Tibial nerve (tissue), 4 donors: ENCODE measurements around the gene SYNGR3. TPM values are rescaled to one million over a fixed set of nuclear protein-coding genes. Genes with fewer than 3 reads are reported as not detected.
"Not testable (repeated sequence)": the region's sequence is repeated elsewhere in the genome, so short reads cannot be mapped to it uniquely, and the experiment has no call there.

Experiments used
- DNase-seq, 2 donors: peaks; one replicate each; pipeline ENCODE4 v3.0.0-alpha.2; 2019; ENCODE audit warnings: low spot score in 2 of 2
- H3K27ac ChIP-seq, 4 donors: fragments of 200-600 bp; sonication (generic) in 3 of 4; one replicate each; pipeline ENCODE4 v1.5.1; 2017 to 2019; ENCODE audit warnings: mild to moderate bottlenecking in 1 of 4
- H3K27me3 ChIP-seq, 2 donors: fragments of 200-600 bp; sonication (generic) in 1 of 2; one replicate each; pipeline versions ENCODE4 v1.5.1 to v1.6.0; 2017 to 2019
- H3K36me3 ChIP-seq, 3 donors: fragments of 200-600 bp; sonication (generic); one replicate each; pipeline ENCODE4 v1.5.1; 2018 to 2019
- H3K4me1 ChIP-seq, 4 donors: fragments of 200-600 bp; sonication (generic) in 3 of 4; one replicate each; pipeline ENCODE4 v1.5.1; 2017 to 2019
- H3K4me3 ChIP-seq, 4 donors: fragments of 200-600 bp; sonication (generic) in 3 of 4; one replicate each; pipeline ENCODE4 v1.5.1; 2017 to 2019; ENCODE audit warnings: mild to moderate bottlenecking in 1 of 4, moderate library complexity in 1 of 4
- H3K9me3 ChIP-seq, 4 donors: fragments of 200-600 bp; sonication (generic) in 3 of 4; one replicate each; pipeline ENCODE4 v1.5.1; 2017 to 2019
- EP300 ChIP-seq, 2 donors: sonication (generic); formaldehyde crosslinking; IDR thresholded peaks; one replicate each; pipeline ENCODE4 v1.6.1; 2017; ENCODE audit warnings: antibody characterized with exemption in 2 of 2, mild to moderate bottlenecking in 1 of 2
- POLR2A ChIP-seq, 2 donors: fragments of 450-650 bp; IDR thresholded peaks; one replicate each; pipeline ENCODE4 v1.6.1; 2017; ENCODE audit warnings: antibody characterized with exemption in 2 of 2, mild to moderate bottlenecking in 2 of 2, moderate library complexity in 2 of 2
- WGBS, 2 donors: methylation state at CpG; one replicate each; pipeline ENCODE4 v1.1.5; 2018; 5-methylcytosine and 5-hydroxymethylcytosine counted together
- total RNA-seq, 4 donors: library from RNA; depleted of rRNA; stranded (reverse); fragments of >200 nt; gene quantifications; one replicate each; pipeline ENCODE4 v1.1.0, GENCODE V29; 2016
- TF ChIP-seq, protein P1 (sequence below), 5 experiments: fragments of 200-600 bp in 3 of 5; fragments of 450-650 bp in 2 of 5; sonication (generic) in 3 of 5; IDR thresholded peaks; one replicate each; pipeline ENCODE4 v1.5.1; 2016 to 2019; ENCODE audit warnings: antibody characterized with exemption in 5 of 5, mild to moderate bottlenecking in 3 of 5, moderate library complexity in 2 of 5

SYNGR3 gene
- total RNA-seq, 4 donors from 2014 or later: 3.9 TPM; not detected in 3

- Histone ChIP-seq H3K4me1 (peaks cover 0 to 42% (median 26%) of the 10 kb centered on the region in 4 donors), H3K27me3 (no peaks in the 10 kb centered on the region), H3K27ac (peak overlapping the region in 3 of 4 donors; percentile 75 to 92 (median 86)), H3K36me3 (peaks cover 7 to 26% (median 16%) of the 10 kb centered on the region in 3 donors), H3K9me3 (no peaks in the 10 kb centered on the region), H3K4me3 (peak overlapping the region; percentile 63 to 87 (median 80))
- WGBS, 2 donors: 36 to 38% methylated on average over 14 of the region's 14 CpGs
- TF ChIP-seq EP300 (IDR thresholded peaks at IDR 0.05) (no peak), POLR2A (IDR thresholded peaks at IDR 0.05) (no peak)
- TF ChIP-seq, protein P1, sequence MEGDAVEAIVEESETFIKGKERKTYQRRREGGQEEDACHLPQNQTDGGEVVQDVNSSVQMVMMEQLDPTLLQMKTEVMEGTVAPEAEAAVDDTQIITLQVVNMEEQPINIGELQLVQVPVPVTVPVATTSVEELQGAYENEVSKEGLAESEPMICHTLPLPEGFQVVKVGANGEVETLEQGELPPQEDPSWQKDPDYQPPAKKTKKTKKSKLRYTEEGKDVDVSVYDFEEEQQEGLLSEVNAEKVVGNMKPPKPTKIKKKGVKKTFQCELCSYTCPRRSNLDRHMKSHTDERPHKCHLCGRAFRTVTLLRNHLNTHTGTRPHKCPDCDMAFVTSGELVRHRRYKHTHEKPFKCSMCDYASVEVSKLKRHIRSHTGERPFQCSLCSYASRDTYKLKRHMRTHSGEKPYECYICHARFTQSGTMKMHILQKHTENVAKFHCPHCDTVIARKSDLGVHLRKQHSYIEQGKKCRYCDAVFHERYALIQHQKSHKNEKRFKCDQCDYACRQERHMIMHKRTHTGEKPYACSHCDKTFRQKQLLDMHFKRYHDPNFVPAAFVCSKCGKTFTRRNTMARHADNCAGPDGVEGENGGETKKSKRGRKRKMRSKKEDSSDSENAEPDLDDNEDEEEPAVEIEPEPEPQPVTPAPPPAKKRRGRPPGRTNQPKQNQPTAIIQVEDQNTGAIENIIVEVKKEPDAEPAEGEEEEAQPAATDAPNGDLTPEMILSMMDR (IDR thresholded peaks at IDR 0.05): no peak
- DNase-seq: no peak
These were observed 31.0 kb upstream of the SYNGR3 start for GRCh38 chr16:1958715-1959268.

DNA sequence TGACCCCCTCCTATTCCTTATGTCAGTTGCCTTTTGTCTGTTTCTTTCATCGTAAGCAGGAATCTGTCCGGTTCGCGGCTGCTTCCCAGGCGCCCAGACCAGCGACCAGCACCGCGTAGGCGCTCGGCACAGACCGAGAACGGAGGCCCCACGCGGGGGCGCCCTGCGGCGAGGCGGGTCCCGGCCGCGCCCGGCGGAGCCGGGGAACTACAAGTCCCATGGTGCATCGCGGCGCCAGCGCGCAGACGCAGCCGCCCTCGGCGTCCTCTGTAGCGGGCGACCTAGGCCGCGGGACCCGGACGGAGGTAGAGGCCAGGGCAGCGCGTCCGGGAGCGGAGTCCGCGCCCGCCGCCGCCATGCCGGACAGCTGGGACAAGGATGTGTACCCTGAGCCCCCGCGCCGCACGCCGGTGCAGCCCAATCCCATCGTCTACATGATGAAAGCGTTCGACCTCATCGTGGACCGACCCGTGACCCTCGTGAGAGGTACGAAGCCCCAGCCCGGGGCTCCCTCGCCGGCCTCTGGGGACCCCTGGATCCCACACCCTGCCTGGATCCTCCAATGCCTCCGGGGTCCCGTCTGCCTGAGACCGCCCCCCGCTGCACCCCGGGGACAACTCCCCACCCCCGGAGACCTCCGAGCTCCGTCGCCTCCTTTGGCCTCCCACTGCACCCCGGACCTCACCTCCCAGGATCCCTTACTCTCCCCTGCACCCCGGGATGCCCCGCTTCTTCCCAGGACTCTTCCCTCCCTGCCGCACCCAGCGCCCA lies 30.3 kb upstream of the SYNGR3 start, which contains the start of gene NDUFB10:
TSS of gene NDUFB10 (plus strand) at position 270 of the 771 bp plus-strand sequence. CDS start at position 357, 87 bp downstream.
- Histone ChIP-seq H3K36me3 (peaks cover 7 to 26% (median 16%) of the 10 kb centered on the region in 3 donors), H3K27me3 (no peaks in the 10 kb centered on the region), H3K27ac (peak within 1 kb of the TSS; percentile 30 to 92 (median 80)), H3K9me3 (no peaks in the 10 kb centered on the region), H3K4me1 (peaks cover 0 to 43% (median 29%) of the 10 kb centered on the region in 4 donors), H3K4me3 (peak within 1 kb of the TSS; percentile 63 to 87 (median 80))
- 0 to 1% methylated on average over 54 to 59 of the region's 79 CpGs for WGBS, 2 donors
- peak in 1 of 2 donors; percentile 89 for TF ChIP-seq EP300 (IDR thresholded peaks at IDR 0.05)
- TF ChIP-seq, protein P1 (IDR thresholded peaks at IDR 0.05): peak; percentile 64 to 83 (median 74)
- TF ChIP-seq POLR2A (IDR thresholded peaks at IDR 0.05): peak; percentile 50 to 83
- peak; percentile 74 to 79 for DNase-seq

- no peaks in the 10 kb centered on the region for H3K9me3 ChIP-seq
- TF ChIP-seq POLR2A (IDR thresholded peaks at IDR 0.05) (no peak), EP300 (IDR thresholded peaks at IDR 0.05) (no peak)
- TF ChIP-seq, protein P1 (IDR thresholded peaks at IDR 0.05): no peak
- 55 to 57% methylated on average over 18 to 20 of the region's 20 CpGs for WGBS, 2 donors
- no peaks in the 10 kb centered on the region for H3K27me3 ChIP-seq
- H3K27ac ChIP-seq: peak overlapping the region in 2 of 4 donors; percentile 86 to 92
- peaks cover 7 to 26% (median 16%) of the 10 kb centered on the region in 3 donors for H3K36me3 ChIP-seq
- peaks cover 0 to 50% (median 35%) of the 10 kb centered on the region in 4 donors for H3K4me1 ChIP-seq
- no peak for DNase-seq
- peak overlapping the region in 2 of 4 donors; percentile 85 to 87 for H3K4me3 ChIP-seq
These were observed 28.8 kb upstream of the SYNGR3 start for GRCh38 chr16:1960665-1961630.

GRCh38 chr16:1961651-1962067 lies 28.1 kb upstream of the SYNGR3 start:
- H3K36me3 ChIP-seq: peaks cover 7 to 26% (median 16%) of the 10 kb centered on the region in 3 donors
- no peaks in the 10 kb centered on the region for H3K27me3 ChIP-seq
- TF ChIP-seq POLR2A (IDR thresholded peaks at IDR 0.05) (no peak), EP300 (IDR thresholded peaks at IDR 0.05) (no peak)
- TF ChIP-seq, protein P1 (IDR thresholded peaks at IDR 0.05): no peak
- H3K9me3 ChIP-seq: no peaks in the 10 kb centered on the region
- peaks cover 0 to 54% (median 36%) of the 10 kb centered on the region in 4 donors for H3K4me1 ChIP-seq
- no peak overlapping the region for H3K4me3 ChIP-seq
- no peak overlapping the region for H3K27ac ChIP-seq
- DNase-seq: no peak
- WGBS, 2 donors: 63 to 75% methylated on average over 6 of the region's 6 CpGs

GRCh38 chr16:1962161-1963153 lies 27.3 kb upstream of the SYNGR3 start:
- peaks cover 0 to 54% (median 36%) of the 10 kb centered on the region in 4 donors for H3K4me1 ChIP-seq
- H3K27me3 ChIP-seq, H3K27ac ChIP-seq, DNase-seq, H3K9me3 ChIP-seq, H3K4me3 ChIP-seq: not testable (repeated sequence)
- WGBS, 2 donors: 85 to 88% methylated on average over 30 to 37 of the region's 37 CpGs
- peaks cover 7 to 26% (median 16%) of the 10 kb centered on the region in 3 donors for H3K36me3 ChIP-seq
